NCI-H446 treated with DMSO at 0.1 percent for 48 hours (cell line): ENCODE results near the gene CEACAM20.
"Not testable (repeated sequence)": the region's sequence is repeated elsewhere in the genome, so short reads cannot be mapped to it uniquely, and the experiment has no call there.

Source experiments
- DNase-seq: peaks from one replicate; lab custom pipeline; 2025; lab: John Stamatoyannopoulos, UW

The CEACAM20 gene

GRCh38 chr19:44476559-44477408 lies 52.7 kb downstream of the CEACAM20 start:
- DNase-seq = no peak

DNA sequence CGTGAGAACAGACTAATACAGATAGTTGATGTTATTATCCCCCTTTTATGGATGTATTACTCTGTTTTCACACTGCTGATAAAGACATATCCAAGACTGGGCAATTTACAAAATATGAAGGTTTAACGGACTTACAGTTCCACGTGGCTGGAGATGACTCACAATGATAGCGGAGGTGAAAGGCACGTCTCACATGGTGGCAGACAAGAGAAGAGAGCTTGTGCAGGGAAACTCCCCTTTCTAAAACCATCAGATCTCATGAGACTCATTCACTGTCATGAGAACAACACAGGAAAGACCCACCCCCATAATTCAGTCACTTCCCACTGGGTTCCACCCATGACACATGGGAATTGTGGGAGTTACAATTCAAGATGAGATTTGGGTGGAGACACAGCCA lies 60.7 kb downstream of the CEACAM20 start:
- not testable (repeated sequence) for DNase-seq

- not testable (repeated sequence) for DNase-seq
These were observed 66.7 kb downstream of the CEACAM20 start for GRCh38 chr19:44462600-44463286.
